Measurements from ENCODE around the gene RILPL2.
"Not testable (repeated sequence)": the region's sequence is repeated elsewhere in the genome, so short reads cannot be mapped to it uniquely, and the experiment has no call there.

Gene RILPL2, protein sequence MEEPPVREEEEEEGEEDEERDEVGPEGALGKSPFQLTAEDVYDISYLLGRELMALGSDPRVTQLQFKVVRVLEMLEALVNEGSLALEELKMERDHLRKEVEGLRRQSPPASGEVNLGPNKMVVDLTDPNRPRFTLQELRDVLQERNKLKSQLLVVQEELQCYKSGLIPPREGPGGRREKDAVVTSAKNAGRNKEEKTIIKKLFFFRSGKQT

DNA sequence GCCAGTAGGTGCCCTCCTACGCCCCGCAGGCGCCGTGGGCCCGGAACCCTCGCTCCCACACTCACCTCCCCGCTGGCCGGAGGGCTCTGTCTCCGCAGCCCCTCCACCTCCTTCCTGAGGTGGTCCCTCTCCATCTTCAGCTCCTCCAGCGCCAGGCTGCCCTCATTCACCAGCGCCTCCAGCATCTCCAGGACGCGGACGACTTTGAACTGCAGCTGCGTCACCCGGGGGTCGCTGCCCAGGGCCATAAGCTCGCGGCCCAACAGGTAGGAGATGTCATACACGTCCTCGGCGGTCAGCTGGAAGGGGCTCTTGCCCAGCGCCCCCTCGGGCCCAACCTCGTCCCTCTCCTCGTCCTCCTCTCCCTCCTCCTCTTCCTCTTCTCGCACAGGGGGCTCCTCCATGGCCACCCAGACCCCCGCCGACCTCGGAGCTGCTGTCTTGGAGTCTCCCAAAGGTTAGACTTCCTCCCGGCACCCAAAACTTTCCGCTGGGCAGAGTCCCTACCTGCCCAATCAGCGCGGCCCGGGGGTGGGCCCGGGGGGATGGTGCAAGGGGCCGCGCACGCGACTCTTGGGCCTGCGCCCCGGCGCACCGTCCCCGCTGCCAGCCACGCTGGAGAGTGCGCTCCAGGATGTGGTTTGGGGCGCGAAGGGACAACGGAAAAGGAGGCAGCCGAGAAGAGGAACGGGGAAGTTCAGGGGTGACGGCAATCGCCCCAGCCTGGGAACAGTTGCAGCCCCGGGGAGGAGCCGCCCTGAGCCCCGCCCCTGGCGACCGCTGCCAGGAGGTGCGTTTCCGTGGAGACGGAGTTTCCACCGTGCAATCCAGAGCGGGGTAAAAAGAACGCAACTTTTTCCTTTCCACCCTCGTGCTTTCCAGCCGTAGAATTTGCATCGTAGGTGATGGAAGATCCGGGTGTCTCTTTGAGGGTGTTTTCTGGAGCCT lies at the start of gene RILPL2:
Gene RILPL2 (minus strand): TSS at position 668 of the 948 bp plus-strand sequence. CDS start 264 bp downstream, at position 404.
- DNase-seq (ENCODE audit: low spot score) = peak; percentile 94

DNA sequence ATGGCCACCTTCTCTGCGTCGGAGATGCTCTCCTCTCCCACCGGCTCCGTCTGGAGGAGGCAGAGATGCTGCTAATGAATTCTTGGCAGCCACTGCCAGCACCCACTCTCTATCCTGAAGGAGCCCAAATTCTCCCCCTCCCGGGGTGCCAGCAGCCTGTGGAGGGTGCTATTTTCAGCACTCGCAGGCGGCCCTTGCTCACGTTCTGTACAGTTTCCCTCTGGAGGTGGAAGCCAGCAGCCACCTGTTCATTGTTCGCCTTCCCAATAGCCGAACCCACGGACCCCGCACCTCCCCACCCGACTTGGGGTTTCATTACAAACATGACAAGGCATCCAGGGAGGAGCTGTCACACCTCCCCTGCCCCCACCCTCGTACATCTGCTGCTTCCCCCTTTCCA lies 49.3 kb upstream of the RILPL2 start:
- DNase-seq (ENCODE audit: low spot score) = no peak

DNA sequence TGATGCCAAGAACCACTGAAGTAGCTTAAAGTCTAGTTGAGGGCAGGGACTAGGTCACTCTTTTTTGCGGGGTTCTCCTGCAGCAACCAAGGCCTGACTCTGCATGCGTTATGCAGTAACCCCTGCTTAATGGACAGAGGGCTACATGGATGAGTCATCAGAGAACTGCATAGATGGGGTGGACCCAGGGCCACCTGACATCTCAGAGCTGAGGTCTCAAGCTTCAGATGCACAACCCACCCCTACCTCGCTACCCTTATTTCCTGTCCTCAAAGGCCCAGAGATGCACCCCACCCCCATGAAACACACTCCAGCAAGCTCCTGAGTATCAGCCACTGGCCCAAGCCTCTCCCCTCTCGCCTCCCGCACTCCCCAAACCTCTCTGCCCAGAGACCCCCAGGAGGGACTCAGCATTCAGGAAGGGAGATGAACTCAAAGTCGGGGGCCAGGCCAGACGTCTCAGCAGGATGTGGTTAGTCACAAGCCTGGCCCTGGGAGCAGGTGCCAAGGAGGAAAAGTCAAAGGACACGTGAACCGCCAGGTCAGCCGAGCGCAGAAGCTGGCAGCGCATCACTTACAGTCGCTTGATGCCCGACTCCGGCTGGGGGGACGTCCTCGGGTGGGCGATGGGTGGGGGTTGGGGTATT lies 47.2 kb upstream of the RILPL2 start:
- DNase-seq (ENCODE audit: low spot score) = no peak

DNA sequence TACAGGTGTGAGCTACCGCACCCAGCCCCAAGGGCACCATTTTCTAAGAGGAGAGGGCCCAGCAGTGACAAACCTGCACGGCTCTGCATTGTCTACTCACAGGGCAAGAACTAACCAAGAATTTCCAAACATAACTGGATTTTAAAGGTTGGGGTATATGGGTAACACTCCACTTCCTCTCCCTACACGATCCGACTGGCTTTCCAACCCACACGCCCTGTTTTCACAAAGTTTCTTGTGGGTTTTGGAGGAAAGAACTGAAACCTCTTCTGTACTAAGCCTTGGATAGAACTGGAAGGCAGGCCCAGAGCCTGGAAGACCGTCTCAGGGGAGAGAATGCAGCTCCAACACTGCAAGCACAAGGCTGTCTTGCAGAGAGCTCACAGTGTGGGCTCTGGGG lies 46.4 kb upstream of the RILPL2 start:
- DNase-seq (ENCODE audit: low spot score) = no peak

DNA sequence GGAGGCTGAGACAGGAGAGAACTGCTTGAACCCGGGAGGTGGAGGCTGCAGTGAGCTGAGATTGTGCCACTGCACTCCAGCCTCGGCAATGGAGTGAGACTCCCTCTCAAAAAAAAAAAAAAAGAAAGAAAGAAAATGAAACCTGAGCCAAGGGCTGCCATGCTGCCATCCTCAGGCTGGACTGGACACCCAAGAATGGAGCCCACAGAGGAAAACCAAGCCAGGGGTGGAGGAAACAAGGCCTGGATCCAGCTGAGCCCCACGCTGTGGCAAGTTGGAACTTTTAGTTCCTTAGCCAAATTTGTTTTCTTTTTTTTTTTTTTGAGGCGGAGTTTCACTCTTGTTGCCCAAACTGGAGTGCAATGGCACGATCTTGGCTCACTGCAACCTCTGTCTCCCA lies 44.8 kb upstream of the RILPL2 start:
- not testable (repeated sequence) for DNase-seq (ENCODE audit: low spot score)

DNA sequence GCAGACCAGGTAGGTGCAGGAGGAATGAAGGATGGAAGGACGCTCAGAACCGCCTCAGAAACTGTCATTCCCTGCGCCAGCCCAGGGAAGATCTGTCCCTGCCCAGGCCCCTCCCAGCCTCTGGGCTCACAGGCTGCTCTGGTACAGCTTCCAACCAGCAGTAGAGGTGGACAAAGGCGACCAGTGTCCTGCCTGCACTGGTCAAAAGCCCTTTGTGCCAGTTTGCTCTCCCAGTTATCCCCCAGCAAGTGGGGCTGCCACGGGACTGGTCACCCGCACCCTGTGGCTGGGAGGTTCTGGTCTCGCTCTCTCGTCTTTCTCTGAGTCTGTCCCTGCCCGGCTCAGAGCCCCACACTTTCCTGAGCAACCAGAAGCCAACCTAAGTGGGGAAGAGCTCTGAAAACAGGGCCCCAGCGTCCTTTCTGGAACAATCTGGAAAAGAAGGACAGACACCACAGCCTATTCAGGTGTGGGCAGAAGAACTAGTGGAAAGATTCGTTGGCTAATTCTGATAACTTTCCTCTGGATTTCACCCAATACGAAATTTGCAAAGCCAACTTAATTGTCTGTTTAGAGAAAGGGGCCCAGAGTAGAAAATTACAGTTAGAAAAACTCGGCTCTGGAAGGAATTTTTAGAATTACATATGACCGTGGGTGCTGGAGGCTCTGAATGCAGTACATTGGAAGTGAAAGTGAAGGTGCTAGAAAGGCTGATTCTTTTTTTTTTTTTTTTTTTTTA lies 43.1 kb upstream of the RILPL2 start:
- no peak for DNase-seq (ENCODE audit: low spot score)

DNA sequence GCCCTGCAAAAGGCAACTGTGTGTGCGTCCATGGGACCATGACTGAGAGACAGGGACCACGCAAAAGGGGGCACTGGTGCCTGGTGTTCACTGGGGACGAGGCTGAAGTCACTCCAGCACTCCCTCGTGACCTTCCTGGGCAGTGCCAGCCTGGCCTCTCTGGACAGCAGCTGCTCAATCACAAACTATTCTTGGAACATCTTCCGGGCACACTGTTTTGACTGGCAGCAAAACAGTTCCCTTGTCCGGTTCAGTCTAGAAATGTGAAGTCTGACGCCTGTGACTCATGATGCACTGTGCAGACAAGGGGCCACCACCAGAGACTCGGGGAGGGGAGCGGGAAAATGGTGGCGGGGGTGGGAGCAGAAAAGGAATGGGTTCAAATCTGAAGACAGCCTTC lies 42.3 kb upstream of the RILPL2 start:
- DNase-seq (ENCODE audit: low spot score) = peak; percentile 86

DNA sequence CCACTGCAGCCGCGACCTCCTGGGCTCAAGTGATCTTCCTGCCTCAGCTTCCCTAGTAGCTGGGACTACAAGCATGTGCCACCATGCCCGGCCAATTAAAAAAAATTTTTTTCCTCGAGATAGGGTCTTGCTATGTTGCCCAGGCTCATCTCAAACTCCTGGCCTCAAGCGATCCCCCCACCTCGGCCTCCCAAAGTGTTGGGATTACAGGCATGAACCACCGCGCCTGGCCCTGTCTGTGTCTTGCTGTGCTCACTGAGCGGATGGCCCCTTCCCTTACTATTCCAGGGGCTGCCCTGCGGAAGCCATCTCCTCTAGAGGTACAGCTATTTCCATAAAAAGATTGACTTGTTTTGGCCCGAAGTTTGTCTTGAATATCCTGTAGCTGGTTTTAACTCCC lies 41.6 kb upstream of the RILPL2 start:
- DNase-seq (ENCODE audit: low spot score) = no peak

DNA sequence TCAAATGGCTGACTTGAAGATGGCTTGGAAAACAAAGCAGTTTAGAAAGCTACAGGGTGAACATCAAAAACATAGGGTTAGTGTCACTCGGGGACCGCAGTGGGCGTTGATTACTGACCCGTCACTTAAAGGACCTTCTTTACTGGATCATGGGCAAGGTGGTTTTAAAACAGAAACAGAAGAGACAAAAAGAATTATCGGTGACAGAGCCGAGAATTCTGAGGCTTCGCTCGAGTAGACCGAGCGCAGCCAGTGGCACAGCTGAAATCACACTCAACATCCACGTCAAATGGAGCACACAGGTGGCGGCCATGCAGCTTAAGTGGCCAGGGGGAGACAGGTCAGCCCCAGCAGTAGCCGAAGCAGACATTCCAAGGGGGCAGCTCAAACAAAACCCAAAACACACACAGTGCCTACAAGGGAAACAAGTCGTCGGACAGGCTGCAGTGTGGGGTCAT lies 38.8 kb upstream of the RILPL2 start:
- DNase-seq (ENCODE audit: low spot score) = no peak

DNA sequence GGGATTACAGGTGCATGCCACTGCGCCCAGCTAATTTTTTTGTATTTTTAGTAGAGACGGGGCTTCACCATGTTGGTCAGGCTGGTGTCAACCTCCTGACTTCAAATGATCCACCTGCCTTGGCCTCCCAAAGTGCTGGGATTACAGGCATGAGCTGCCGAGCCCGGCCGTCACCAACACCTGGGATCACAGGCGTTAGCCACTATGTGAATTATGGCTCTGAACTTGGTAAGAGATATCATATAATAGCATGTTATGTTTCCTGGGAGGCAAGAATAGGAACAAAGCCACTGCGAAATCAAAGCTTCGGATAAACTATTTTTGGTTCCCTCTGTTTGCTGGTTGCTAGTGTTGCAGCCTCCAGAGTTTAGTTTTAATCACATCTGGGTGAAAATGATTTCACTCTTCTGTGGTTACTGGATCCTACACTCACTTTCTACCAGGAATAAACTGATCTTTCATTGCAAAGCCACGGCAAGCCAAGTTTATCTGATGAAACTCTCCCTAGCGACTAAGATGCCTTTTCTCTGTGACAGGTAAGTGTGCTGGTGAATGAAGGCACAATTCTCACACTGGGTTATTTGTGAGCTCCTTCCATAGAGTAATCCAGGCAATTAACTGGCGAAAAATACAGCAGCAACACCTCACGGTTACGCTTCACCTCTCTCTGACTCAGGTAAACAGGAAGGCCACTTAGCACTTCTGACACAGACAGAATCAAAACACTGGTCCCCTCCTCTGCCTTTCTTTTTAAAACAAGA lies 38.2 kb upstream of the RILPL2 start:
- no peak for DNase-seq (ENCODE audit: low spot score)

DNA sequence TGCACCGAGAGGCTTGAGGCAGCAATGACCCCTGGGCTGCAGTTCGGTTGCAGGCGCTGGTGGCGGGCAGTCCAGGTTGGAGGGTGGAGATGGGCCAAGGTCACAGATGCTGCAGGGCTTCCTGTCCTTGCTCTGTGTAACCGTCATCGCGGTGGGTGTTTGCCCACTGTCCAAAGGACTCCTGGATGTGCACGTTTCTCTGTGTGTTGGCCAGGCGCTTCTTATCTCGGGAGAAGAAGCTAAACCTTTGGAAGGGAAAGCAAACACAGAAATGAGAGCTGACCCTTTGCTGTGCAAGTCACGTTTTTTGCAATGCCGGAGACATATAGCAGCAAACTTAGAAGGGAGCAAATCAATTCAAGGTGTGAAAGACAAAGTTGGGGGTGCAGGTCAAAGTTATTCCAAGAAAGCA lies 36.0 kb upstream of the RILPL2 start:
- DNase-seq (ENCODE audit: low spot score) = no peak

DNA sequence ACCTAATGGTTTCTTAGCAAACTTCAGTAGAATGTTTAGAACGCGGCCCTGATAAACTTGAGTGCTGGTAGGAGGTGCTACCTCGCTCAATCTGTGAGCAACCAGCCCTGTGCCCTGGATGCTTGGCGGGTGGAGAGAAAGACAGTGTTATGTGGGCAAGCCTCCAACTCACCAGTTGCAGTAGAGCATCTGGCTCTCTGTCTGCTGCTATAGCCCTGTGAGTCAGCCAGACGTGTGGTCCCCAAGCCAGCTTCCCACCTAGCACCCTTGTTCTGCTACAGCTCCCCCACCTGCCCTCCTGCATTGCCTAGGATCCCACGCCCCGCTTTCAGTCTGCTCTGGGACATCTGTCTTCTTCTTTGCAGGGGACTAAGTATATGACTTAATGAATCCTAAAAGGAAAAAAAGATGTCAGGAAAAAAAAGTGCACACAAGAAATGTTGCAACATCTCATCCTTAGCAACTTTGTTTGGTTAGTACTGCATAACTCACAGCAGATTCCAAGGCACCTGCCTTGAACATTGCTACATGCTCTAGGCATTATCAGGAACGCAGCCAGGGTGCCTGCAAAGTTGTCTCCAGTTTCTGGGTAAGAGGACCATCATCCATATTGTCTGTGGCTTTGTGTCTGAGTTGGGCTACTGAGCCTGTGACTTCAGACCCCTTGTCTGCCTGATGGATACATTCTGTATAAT lies 35.0 kb upstream of the RILPL2 start:
- DNase-seq (ENCODE audit: low spot score) = peak; percentile 53

DNA sequence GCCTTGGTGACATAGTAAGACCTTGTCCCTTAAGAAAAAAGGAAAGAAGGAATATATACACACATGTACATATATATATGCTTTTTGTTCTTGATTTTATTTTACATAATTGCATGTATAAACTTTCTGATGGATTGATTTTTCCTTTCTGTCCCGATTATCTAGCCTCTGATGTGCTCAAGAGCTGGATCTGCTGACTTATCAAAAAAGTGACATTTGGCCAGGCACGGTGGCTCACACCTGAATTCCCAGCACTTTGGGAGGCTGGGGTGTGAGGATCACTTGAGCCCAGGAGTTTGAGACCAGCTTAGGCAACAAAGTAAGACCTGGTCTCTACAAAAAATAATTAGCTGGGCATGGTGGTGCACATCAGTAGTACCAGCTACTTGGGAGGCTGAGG lies 33.5 kb upstream of the RILPL2 start:
- DNase-seq (ENCODE audit: low spot score) = no peak

DNA sequence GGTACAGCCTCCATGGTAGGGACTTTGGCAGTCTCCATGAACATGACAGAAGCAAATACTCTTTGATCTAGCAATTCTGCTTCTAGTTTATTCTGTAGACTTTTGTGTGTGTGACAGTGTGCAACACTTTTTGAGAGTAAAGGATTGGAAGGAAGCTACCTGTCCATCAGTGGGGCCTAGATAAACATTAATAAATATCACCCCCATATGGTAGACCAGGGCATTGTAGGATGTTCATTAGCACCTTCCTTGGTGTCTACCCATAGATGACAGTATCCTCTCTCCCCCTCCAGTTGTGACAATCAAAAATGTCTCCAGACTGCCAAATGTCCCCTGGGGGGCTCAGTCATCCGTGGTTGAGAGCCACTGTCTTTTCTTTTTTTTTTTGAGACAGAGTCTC lies 32.3 kb upstream of the RILPL2 start:
- DNase-seq (ENCODE audit: low spot score) = no peak

DNA sequence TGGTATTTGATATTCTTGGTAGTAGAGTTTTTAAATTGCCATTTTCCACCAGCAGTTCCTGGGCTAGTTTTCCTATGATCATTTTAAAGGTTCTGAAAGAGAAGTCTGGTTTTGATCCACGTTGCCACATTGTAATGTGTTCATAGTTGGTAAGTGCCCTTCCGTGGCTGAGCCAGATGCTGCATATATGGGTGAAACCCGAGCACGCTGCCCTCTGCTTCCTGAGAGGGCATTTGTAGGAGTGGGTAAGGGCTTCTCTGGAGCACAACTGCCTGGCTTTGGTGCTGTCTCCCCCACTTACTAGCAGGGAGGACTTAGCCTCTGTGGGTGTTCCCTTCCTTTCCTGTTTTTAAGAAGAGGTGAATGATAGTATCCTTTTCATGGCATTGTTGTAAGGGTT lies 28.6 kb upstream of the RILPL2 start:
- DNase-seq (ENCODE audit: low spot score) = no peak

DNA sequence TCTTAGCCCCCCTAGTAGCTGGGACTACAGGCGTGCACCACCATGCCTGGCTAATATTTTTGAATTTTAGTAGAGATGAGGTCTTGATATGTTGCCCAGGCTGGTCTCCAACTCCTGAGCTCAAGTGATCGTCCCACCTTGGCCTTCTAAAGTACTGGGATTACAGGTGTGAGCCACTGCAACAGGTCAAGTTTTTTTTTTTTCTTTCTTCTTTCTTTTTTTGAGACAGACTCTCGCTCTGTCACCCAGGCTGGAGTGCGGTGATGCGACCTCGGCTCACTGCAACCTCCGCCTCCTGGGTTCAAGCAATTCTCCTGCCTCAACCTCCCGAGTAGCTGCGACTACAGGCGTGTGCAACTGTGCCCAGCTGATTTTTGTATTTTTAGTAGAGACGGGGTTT lies 26.7 kb upstream of the RILPL2 start:
- DNase-seq (ENCODE audit: low spot score) = not testable (repeated sequence)

DNA sequence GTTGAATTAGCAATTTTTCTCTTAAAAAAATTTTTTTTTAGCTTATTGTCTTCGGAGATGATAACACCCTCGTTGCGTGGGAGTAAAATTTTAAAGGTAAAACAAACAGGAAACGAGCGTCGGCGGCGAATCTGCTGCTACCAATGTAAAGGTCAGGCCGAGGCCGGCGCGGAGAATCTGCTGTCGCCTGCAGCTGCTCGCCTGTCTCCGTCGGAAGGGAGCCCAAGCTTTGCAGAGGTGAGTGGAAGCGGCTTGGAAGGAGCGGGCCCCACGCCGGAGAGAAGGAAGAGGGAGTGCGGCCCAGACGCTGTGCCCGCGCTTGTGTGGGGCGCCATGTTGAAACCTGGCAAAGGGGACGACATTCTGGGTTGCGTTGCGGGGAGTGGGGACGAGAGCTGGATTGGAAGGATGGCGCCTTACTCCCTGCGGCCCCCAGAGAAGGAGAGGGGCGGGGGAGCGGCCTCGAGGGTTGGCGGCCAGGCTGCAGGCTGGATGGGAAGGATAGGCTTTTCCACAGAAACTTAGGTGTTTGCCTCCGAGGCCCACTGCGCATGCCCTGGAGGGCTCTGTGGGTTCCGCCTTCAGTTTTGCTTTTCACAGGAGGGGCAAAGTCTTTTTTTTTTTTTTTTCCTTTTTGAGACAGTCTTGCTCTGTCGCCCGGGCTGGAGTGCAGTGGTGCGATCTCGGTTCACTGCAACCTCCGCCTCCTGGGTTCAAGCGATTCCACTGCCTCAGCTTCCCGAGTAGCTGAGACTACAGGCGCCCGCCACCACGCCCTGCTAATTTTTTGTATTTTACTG lies 21.7 kb upstream of the RILPL2 start, which contains the start of gene SNRNP35:
Gene SNRNP35 (plus strand): TSS at position 160 of the 800 bp plus-strand sequence. CDS start 7,402 bp downstream, outside the sequence.
- DNase-seq (ENCODE audit: low spot score) = peak; percentile 79

DNA sequence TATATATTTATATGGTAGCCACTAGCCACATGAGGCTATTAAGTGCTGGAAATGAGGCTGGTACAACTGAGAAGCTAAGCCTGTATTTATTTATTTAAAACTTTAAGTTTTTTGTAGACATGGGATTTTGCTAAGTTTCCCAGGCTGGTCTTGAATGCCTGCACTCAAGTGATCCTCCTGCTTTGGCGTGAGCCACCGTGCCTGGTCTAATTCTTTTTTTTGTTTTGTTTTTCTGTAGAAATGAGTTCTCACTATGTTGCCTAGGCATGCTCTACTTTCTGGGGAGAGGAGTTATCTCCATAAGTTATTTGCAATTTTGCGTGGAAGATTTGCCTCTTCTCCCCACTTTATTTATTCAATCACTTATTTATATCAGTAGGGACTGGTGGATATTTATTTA lies 16.7 kb upstream of the RILPL2 start:
- DNase-seq (ENCODE audit: low spot score) = no peak

DNA sequence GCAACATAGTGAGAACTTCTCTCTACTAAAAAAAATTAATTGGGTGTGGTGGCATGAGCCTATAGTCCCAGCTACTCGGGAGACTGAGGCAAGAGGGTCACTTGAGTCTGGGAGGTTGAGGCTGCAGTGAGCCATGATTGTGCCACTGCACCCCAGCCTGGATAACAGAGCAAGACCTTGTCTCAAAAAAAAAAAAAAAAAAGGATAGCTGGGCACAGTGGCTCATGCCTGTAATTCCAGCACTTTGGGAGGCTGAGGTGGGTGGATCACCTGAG lies 15.7 kb upstream of the RILPL2 start:
- DNase-seq (ENCODE audit: low spot score) = not testable (repeated sequence)

DNA sequence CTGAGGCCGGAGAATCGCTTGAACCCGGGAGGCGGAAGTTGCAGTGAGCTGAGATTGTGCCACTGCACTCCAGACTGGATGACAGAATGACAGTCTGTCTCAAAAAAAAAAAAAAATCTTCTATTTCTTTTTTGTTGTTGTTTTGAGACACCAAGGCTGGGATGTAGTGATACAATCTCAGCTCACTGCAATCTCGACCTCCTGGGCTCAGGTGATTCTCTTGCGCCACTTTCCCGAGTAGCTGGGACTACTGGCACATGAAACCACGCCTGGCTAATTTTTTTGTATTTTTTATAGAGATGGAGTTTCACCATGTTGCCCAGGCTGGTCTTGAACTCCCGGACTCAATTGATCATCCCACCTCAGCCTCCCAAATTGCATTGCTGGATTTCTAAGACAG lies 14.2 kb upstream of the RILPL2 start:
- DNase-seq (ENCODE audit: low spot score) = no peak
